ENCODE results near the gene OR2A14. TPM values are rescaled to one million over a fixed set of nuclear protein-coding genes. Genes with fewer than 3 reads are reported as not detected.
"Not testable (repeated sequence)": the region's sequence is repeated elsewhere in the genome, so short reads cannot be mapped to it uniquely, and the experiment has no call there.

OR2A14 gene
- not detected for total RNA-seq
- long read RNA-seq = 0 reads

DNA sequence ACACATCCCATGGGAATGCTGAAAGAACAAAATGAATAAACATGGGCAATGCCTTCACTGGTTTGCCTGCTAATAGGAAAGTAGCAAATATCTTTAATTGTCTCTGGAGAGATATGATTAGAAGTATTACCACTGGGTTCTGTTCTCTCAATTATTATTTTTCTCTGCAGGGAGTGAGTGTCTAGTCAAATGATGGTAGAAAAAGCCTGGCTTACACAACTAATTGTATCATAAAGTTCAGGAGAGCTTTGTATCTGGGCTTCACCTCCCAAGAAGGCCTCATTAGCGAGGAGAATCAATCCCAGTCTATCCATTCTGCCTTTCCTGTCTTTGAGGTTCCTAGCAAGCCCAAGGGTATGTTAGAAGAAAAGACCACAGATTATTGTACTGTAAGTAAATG lies at the start of gene OR2A14:
Gene OR2A14 (plus strand): TSS at position 301 of the 400 bp plus-strand sequence. CDS start 5,937 bp downstream, outside the sequence.
- no peak for ATAC-seq (ENCODE audit: poor library complexity)
- intact Hi-C loops (cut with DNase I) = no loop called here
- DNase-seq = no peak

DNA sequence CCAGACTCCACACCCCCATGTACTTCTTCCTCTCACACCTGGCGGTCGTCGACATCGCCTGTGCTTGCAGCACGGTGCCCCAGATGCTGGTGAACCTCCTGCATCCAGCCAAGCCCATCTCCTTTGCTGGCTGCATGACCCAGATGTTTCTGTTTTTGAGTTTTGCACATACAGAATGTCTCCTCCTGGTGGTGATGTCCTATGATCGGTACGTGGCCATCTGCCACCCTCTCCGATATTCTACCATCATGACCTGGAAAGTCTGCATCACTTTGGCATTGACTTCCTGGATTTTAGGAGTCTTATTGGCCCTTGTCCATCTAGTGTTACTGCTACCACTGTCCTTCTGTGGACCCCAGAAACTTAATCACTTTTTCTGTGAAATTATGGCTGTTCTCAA lies 48.6 kb upstream of the OR2A14 start:
- no peak for DNase-seq
- intact Hi-C loops (cut with DNase I) = no loop called here
- ATAC-seq (ENCODE audit: poor library complexity) = no peak

- intact Hi-C loops (cut with DNase I) = no loop called here
- ATAC-seq (ENCODE audit: poor library complexity) (no peak), DNase-seq (no peak)
These were observed 37.0 kb upstream of the OR2A14 start, which contains the start of gene OR2A12 for GRCh38 chr7:144085978-144086377. Gene OR2A12, plus strand, starts transcription at chr7:144086278. Its CDS starts 8,830 bp downstream, at chr7:144095108.

- no peak for ATAC-seq (ENCODE audit: poor library complexity)
- no peak for DNase-seq
- intact Hi-C loops (cut with DNase I) = no loop called here
These were observed 36.2 kb upstream of the OR2A14 start for GRCh38 chr7:144086730-144087129.

DNA sequence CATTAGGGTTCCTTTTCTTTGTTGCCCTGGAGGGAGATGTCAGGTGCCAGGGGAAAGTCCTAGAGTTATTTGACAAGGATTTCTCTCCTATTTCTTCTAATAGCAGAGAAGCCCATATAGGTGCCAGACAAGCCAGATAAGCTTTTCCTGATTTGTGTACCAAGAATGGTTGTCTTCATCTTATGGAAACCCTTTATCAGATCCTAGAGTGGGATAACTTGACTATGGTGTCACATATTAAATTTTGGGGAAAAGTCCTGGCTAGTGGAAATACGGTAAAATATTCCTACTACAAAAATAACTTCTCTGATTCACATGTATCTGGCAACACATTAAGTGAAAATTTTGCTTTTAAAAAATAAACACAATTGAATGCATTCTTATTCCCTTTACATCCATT lies 35.7 kb upstream of the OR2A14 start:
- ATAC-seq (ENCODE audit: poor library complexity) = no peak

DNA sequence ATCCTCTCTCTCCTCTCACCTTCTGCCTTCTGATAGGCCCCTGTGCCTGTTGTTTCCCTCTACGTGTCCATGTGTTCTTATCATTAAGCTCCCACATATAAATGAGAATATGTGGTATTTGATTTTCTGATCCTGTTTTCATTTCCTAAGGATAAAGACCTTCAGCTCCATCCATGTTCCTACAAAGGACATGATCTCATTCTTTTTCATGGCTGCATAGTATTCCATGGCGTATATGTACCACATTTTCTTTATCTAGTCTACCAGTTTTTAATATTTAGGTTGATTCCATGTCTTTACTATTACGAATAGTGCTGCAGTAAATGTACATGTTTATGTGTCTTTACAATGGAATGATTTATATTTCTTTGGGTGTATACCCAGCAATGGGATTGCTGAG lies 32.3 kb upstream of the OR2A14 start:
- ATAC-seq (ENCODE audit: poor library complexity) (no peak), DNase-seq (no peak)
- intact Hi-C loops (cut with DNase I) = no loop called here

More for the DNA sequence above, 35.7 kb upstream of the OR2A14 start:
- intact Hi-C loops (cut with DNase I) = no loop called here
- DNase-seq = no peak

DNA sequence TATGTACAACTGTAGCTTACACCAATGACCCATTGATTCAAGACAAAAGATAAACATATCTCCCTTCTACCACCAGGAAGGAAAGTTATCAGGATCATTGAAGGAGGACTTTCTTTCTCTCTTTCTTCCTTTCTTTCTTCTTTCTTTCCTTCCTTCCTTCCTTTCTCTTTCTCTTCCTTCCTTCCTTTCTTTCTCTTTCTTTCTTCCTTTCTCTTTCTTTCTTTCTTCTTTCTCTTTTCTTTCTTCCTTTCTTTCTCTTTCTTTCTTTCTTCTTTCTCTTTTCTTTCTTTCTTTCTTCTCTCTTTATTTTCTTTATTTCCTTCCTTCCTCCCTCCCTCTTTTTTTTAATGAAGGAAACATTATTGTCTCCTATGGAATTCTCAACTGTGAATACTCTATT lies 24.2 kb upstream of the OR2A14 start:
- DNase-seq (no peak), ATAC-seq (ENCODE audit: poor library complexity) (no peak)
- intact Hi-C loops (cut with DNase I) = no loop called here

DNA sequence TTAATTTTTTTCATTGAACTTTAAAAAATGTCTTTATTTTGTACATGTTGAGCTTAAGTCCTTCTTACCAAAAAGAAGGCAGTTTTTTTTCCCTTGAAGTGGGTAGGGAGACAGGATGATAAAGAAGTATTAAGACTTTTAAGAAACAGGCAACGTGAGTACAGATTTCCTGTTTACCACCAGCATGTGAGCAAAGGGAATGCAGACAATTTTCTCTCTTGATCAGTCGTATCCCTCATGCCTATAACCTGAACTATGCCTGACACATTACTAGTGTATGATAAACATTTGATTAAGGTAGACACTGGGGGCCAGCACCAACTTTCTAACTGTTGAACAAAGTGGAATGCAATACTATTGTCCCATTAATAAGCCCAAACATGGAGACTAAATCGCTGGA lies 22.4 kb upstream of the OR2A14 start:
- no peak for ATAC-seq (ENCODE audit: poor library complexity)
- DNase-seq = no peak
- intact Hi-C loops (cut with DNase I) = no loop called here

DNA sequence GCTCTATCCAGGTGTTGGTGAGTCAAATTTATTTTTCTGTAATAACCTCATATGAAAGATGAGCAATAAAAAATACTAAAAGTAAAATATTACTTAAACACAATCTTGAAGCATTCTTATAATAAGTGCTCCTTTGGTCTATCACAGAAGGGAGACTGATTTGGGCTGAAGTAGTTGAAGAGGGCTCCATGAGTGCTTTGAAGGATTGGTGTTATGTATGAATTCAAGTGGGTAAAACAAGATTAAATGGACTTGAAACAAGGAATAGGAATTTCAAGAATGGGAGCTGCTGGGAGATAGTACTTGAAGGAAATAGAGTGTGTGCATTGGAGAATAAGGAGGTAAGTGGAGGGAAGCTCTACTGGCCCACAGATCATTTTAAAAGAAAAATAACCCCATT lies 20.9 kb upstream of the OR2A14 start:
- ATAC-seq (ENCODE audit: poor library complexity) (no peak), DNase-seq (no peak)
- intact Hi-C loops (cut with DNase I) = no loop called here

DNA sequence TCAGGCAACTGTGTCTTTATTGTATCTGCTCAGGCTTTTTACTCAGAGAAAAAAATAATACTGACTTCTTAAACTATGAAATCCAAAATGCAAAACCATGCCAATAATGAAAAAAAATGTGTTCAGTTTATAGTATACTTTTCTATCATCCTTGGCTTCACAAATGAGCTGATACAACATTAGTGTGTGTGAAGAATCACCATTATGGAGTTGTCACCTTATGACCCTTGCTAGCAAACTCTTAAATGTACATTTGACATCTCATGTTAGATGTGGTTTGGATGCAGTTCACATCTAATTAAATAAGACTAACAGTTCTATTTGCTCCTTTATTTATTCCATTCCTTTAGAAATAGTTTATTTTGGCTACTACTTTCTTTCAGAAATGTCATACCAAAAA lies 17.8 kb upstream of the OR2A14 start:
- ATAC-seq (ENCODE audit: poor library complexity) = no peak
- no peak for DNase-seq
- intact Hi-C loops (cut with DNase I) = no loop called here

- intact Hi-C loops (cut with DNase I) = no loop called here
- no peak for ATAC-seq (ENCODE audit: poor library complexity)
- no peak for DNase-seq
These were observed 13.7 kb upstream of the OR2A14 start, which contains the start of gene OR2A2 for GRCh38 chr7:144109283-144109682. Gene OR2A2, plus strand, starts transcription at chr7:144109583. Its CDS starts 0 bp downstream, at chr7:144109583.

GRCh38 chr7:144110272-144110671 lies 12.7 kb upstream of the OR2A14 start:
- ATAC-seq (ENCODE audit: poor library complexity) (no peak), DNase-seq (no peak)
- intact Hi-C loops (cut with DNase I) = no loop called here

DNA sequence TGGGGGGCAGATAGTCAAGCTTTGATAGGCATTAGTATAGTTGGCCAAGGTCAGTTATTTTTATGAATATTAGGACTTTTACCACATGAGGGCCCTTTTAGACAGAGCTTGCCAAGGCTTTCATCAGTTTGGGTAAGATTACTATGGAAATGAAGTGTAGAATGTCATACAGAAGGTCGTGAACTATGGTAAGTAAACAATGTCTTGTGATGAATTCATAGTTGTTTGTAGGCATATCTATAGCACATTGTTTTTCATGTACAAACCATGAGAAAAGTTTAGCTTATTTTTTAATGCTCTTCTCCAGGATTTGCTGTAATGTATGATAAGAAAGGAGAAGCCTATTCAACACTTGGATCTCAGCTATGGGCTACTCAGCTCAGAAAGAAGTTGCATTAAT lies 9.3 kb upstream of the OR2A14 start:
- no peak for DNase-seq
- ATAC-seq (ENCODE audit: poor library complexity) = no peak
- intact Hi-C loops (cut with DNase I) = no loop called here

GRCh38 chr7:144118341-144118740 lies 4.6 kb upstream of the OR2A14 start:
- ATAC-seq (ENCODE audit: poor library complexity) (no peak), DNase-seq (no peak)
- intact Hi-C loops (cut with DNase I) = no loop called here

DNA sequence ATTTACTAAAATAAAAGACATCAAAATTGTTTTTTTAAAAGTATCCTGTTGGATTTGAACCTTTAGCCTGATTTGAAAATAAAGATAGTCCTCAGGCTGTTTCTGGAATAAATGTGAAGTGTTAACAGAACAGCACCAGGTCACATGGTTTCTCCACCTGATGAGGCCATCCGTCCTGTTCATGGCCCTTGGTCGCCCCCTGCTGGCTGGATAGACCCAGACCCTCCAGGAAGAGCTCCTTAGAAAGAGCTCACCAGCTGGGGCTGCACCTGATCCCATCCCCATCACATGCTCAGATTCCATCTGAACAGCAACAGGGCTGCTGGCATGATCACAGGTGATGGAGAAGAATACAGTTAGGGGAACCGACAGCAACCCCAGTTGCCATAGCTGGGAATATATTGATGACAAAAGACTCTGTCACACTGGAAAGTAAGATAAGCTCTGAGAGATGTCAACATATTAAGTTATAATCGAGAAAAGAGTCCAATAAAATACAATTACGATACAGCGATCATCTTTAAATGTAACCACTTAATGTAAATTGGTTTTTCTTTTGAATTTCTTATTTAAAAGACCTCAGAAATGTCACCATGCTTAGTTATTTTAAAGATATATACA lies 4.8 kb downstream of the OR2A14 start:
- intact Hi-C loops (cut with DNase I) = no loop called here
- DNase-seq = peak; percentile 90
- ATAC-seq (ENCODE audit: poor library complexity) = peak; percentile 81

DNA sequence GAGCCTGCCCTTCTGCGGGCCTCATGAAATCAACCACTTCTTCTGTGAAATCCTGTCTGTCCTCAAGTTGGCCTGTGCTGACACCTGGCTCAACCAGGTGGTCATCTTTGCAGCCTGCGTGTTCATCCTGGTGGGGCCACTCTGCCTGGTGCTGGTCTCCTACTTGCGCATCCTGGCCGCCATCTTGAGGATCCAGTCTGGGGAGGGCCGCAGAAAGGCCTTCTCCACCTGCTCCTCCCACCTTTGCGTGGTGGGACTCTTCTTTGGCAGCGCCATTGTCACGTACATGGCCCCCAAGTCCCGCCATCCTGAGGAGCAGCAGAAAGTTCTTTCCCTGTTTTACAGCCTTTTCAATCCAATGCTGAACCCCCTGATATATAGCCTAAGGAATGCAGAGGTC lies 6.6 kb downstream of the OR2A14 start:
- intact Hi-C loops (cut with DNase I); ATAC-seq (ENCODE audit: poor library complexity); DNase-seq: not testable (repeated sequence)

DNA sequence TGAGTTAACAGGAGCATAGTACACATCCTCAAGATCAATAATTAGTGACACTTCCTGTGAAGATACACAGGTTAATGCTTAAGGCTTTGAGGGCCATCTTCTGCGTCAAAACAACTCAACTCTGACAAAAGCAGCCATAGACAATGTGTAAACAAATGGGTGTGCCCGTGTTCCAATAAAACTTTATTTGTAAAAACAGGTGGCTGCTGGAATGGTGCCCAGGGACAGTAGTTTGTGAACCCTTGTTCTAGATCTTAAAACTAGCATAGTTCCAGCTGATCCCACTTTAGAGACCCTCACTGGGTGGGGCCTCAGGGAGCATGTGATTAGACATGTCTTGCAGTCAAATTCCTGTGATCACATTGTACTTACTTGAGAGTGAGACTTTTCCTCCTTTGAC lies 7.8 kb downstream of the OR2A14 start:
- no peak for ATAC-seq (ENCODE audit: poor library complexity)
- intact Hi-C loops (cut with DNase I) = no loop called here
- no peak for DNase-seq

DNA sequence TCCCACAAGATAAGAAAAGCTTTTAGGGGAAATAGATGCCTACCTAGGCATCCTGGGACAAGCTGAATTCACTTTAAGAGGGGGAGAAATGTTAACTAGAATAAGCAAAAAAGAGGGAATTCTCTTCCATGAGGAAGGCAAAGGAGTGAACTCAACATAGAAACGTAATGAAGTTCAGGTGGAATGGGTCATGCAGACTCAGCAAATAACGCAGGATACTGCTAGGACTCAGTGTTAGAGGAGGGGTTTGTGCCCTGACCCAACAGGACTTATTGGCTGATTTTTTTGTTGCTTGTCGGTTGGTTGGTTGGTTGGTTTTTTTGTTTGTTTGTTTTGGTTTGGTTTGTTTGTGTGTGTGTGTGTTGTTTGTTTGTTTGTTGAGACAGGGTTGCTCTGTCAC lies 9.3 kb downstream of the OR2A14 start:
- ATAC-seq (ENCODE audit: poor library complexity) (no peak), DNase-seq (no peak)
- intact Hi-C loops (cut with DNase I) = no loop called here

GRCh38 chr7:144133307-144133706 lies 10.3 kb downstream of the OR2A14 start:
- intact Hi-C loops (cut with DNase I) = no loop called here
- ATAC-seq (ENCODE audit: poor library complexity) (no peak), DNase-seq (no peak)

DNA sequence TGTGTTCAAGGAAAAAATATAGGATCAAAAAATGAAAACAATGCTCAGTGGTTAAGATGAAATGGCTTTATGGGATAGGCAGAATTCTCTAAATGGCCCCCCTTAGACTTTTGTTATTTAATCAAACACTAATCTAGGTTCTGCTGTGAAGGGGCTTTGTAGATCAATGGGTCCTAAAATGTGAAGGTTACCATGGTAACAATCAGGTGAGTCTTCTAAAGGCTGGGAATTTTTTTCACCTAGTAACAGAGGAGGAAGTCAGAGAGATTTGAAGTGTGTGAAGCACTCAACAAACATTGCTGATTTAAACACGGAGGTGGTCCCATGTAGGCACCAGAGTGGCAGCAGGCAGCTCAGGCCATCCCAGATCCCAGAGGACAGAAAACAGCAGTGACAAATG lies 11.1 kb downstream of the OR2A14 start:
- DNase-seq = no peak
- no peak for ATAC-seq (ENCODE audit: poor library complexity)
- intact Hi-C loops (cut with DNase I) = no loop called here

- DNase-seq (no peak), ATAC-seq (ENCODE audit: poor library complexity) (no peak)
- intact Hi-C loops (cut with DNase I) = no loop called here
These were observed 14.5 kb downstream of the OR2A14 start for GRCh38 chr7:144137501-144137900.
